Left ventricle myocardium inferior (tissue), 1 donor: ENCODE data around the gene PRDM11. TPM values are rescaled to one million over a fixed set of nuclear protein-coding genes. Genes with fewer than 3 reads are reported as not detected.
A peak's percentile ranks its signal among the peaks of the same experiment; 100 is the strongest.

ENCODE experiments used
- DNase-seq: peaks from one replicate; pipeline ENCODE4 v3.0.0-alpha.2; 2020
- H3K27ac ChIP-seq: fragments of 200-600 bp; replicated peaks from 2 replicates; pipeline ENCODE4 v1.8.0; 2021
- H3K27me3 ChIP-seq: fragments of 200-600 bp; 2 replicates; pipeline ENCODE4 v1.8.0; 2021; ENCODE audit warnings: low read depth
- H3K36me3 ChIP-seq: fragments of 200-600 bp; 2 replicates; pipeline ENCODE4 v1.8.0; 2021
- H3K4me1 ChIP-seq: fragments of 200-600 bp; 2 replicates; pipeline ENCODE4 v1.8.0; 2021
- H3K4me3 ChIP-seq: fragments of 200-600 bp; 2 replicates; pipeline ENCODE4 v1.8.0; 2021; ENCODE audit warnings: mild to moderate bottlenecking, moderate library complexity
- H3K9me3 ChIP-seq: fragments of 200-600 bp; replicated peaks from 2 replicates; pipeline ENCODE4 v1.8.0; 2021
- intact Hi-C: fragments of 100-400 bp; cut with micrococcal nuclease; formaldehyde crosslinking; loops from one replicate; pipeline ENCODE4 v1.11.0; 2022
- total RNA-seq: library from RNA; stranded (reverse); fragmentation: NEBNext Ultra II Directional; extraction: Animal tissue kit (Norgen Biotek cat#: 25700); gene quantifications from one replicate; pipeline ENCODE4 v1.2.1, GENCODE V29; 2021
- TF ChIP-seq, protein P1 (sequence below): fragments of 200-600 bp; IDR thresholded peaks from 2 replicates; pipeline ENCODE4 v1.8.0; 2021; ENCODE audit warnings: antibody characterized with exemption, mild to moderate bottlenecking, borderline replicate concordance
- donor health status: DM: no; HTN: yes; CAD: no; lungs with severe emphysema.

The PRDM11 gene
- total RNA-seq, 1 donor from 2014 or later, result 17.2 TPM

DNA sequence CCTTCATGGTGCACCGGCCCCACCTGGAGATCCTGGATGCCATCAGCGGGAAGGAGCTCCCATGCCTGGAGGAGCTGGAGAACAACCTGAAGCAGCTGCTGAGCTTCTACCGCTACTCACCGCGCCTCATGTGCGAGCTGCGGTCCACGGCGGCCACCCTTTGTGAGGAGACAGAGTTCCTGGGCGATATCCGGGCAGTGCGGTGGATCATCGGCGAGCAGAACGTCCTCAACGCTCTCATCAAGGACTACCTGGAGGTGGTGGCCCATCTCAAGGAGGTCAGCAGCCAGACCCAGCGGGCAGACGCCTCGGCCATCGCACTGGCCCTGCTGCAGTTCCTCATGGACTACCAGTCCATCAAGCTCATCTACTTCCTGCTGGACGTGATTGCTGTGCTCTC is 80.5 kb downstream of the PRDM11 start:
- H3K4me1 ChIP-seq, result no peaks in the 10 kb centered on the region
- TF ChIP-seq, protein P1, sequence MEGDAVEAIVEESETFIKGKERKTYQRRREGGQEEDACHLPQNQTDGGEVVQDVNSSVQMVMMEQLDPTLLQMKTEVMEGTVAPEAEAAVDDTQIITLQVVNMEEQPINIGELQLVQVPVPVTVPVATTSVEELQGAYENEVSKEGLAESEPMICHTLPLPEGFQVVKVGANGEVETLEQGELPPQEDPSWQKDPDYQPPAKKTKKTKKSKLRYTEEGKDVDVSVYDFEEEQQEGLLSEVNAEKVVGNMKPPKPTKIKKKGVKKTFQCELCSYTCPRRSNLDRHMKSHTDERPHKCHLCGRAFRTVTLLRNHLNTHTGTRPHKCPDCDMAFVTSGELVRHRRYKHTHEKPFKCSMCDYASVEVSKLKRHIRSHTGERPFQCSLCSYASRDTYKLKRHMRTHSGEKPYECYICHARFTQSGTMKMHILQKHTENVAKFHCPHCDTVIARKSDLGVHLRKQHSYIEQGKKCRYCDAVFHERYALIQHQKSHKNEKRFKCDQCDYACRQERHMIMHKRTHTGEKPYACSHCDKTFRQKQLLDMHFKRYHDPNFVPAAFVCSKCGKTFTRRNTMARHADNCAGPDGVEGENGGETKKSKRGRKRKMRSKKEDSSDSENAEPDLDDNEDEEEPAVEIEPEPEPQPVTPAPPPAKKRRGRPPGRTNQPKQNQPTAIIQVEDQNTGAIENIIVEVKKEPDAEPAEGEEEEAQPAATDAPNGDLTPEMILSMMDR, result no peak
- intact Hi-C loops, result no loop called here

DNA sequence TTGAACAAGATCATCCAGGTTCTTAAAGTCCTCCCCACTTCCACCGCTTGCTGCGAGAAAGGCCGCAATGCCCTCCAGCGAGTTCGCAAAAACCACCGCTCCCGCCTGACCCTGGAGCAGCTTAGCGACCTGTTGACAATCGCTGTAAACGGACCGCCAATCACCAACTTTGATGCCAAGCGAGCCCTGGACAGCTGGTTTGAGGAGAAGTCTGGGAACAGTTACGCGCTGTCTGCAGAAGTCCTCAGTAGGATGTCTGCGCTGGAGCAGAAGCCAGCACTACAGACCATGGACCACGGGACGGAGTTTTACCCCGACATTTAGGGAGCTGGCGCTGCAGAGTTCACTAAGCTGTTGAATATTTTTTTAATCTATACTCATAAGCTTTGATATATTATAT is 81.4 kb downstream of the PRDM11 start:
- Histone ChIP-seq H3K27ac (no peak overlapping the region), H3K9me3 (no peaks in the 10 kb centered on the region), H3K4me1 (no peaks in the 10 kb centered on the region), H3K27me3 (no peaks in the 10 kb centered on the region), H3K4me3 (no peak overlapping the region), H3K36me3 (peaks cover 43% of the 10 kb centered on the region)
- no peak for DNase-seq
- intact Hi-C loops, result no loop called here
- TF ChIP-seq, protein P1, result no peak

More for the DNA sequence above, 80.5 kb downstream of the PRDM11 start:
- DNase-seq, result no peak
- Histone ChIP-seq H3K27me3 (no peaks in the 10 kb centered on the region), H3K9me3 (no peaks in the 10 kb centered on the region), H3K36me3 (peaks cover 48% of the 10 kb centered on the region), H3K27ac (no peak overlapping the region), H3K4me3 (no peak overlapping the region)

DNA sequence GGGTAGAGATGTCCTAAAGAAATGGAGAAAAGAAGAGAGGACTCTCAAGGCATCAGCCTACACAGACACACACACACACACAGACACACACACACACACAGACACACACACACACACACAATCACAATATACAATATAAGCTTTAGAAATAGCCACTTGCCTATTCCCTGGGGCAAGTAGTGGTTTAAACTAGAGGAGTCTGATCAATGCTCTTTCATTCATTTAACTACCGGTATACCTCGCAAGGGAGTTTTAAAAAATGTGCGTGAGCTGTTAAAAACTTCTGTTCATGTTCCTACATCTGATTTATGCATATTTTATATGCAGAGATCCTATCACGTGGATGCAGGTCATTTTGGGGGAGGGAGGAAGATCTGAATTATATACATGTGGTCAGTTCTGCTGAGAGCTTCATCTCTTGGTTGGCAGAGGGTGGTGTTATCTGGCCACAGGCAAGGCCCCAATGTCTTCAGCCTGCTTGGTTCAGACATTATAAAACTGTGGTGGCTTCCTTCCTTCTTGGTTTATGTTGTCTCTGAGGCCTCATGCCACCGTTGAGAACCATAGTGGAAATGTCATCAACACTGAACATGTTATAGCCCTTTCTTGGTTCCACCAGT is 83.1 kb downstream of the PRDM11 start:
- Histone ChIP-seq H3K4me1 (no peaks in the 10 kb centered on the region), H3K4me3 (no peak overlapping the region), H3K27ac (no peak overlapping the region), H3K9me3 (no peaks in the 10 kb centered on the region), H3K36me3 (peaks cover 33% of the 10 kb centered on the region), H3K27me3 (no peaks in the 10 kb centered on the region)
- intact Hi-C loops, result no loop called here
- DNase-seq, result no peak
- TF ChIP-seq, protein P1, result no peak

- no peaks in the 10 kb centered on the region for H3K4me1 ChIP-seq
- intact Hi-C loops, result no loop called here
- peaks cover 5% of the 10 kb centered on the region for H3K36me3 ChIP-seq
- TF ChIP-seq, protein P1, result no peak
- H3K27me3 ChIP-seq, result peaks cover 5% of the 10 kb centered on the region
- H3K27ac ChIP-seq, result no peak overlapping the region
- H3K9me3 ChIP-seq, result no peaks in the 10 kb centered on the region
- DNase-seq, result no peak
- no peak overlapping the region for H3K4me3 ChIP-seq
These were observed 86.1 kb downstream of the PRDM11 start for GRCh38 chr11:45232341-45233080.

DNA sequence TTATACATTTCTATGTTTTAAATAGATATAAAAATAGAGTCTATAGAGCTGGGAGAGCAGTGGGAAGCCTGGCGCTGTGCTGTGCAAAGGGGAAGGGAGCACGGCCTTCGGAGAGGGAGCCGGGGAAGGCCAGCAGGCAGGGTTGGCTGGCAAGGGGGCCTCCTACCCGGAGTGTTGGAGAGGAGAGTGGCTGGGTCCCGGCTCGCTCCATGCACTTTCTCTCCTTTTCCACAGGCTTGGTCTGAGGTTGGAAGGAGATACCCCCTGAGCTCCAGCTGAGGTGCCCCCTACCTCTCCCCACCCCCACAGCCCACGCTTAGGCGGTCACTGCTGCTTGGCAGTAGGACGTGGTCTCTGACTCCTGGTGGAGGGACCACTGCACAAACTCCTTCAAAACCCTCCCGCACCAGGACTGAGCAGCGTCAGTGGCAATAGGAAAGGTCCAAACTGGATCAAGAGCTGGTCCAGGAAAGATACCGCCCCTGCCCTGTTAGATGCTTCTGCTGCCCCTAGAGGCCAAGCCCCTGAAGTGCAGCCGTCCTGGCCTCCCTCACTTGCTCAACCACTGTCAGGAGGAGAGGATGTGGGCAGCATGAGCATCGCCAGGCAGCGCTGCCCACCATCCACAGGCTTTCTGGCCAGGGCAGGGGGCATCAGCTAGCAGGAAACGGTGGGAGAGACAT is 86.8 kb downstream of the PRDM11 start:
- peak; percentile 66 for DNase-seq
- H3K4me3 ChIP-seq, result no peak overlapping the region
- H3K27me3 ChIP-seq, result peaks cover 9% of the 10 kb centered on the region
- no peaks in the 10 kb centered on the region for H3K36me3 ChIP-seq
- intact Hi-C loops, result no loop called here
- TF ChIP-seq, protein P1, result peak; percentile 87
- no peak overlapping the region for H3K27ac ChIP-seq
- H3K4me1 ChIP-seq, result no peaks in the 10 kb centered on the region
- no peaks in the 10 kb centered on the region for H3K9me3 ChIP-seq
